ENCODE results near the gene CCDC183.
"Not testable (repeated sequence)": the region's sequence is repeated elsewhere in the genome, so short reads cannot be mapped to it uniquely, and the experiment has no call there.

CCDC183 gene

DNA sequence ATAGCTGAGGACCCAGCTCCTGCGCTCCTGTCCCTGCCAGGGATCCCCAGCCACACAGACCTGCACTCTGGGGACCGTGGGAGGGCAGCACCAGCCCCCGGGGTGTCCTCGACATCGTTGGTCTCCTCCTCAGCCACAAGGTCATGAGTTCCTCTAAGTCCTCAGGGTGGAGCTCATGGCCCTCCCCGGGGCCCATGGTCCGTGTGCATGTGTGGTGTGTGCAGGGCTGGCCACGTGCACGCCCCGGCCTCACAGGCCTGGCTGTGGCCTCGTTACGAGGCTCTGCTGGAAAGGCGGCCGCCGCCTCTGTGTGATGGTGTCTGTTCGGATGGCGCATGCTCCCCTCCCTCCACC lies 30.0 kb downstream of the CCDC183 start:
- DNase-seq = no peak

DNA sequence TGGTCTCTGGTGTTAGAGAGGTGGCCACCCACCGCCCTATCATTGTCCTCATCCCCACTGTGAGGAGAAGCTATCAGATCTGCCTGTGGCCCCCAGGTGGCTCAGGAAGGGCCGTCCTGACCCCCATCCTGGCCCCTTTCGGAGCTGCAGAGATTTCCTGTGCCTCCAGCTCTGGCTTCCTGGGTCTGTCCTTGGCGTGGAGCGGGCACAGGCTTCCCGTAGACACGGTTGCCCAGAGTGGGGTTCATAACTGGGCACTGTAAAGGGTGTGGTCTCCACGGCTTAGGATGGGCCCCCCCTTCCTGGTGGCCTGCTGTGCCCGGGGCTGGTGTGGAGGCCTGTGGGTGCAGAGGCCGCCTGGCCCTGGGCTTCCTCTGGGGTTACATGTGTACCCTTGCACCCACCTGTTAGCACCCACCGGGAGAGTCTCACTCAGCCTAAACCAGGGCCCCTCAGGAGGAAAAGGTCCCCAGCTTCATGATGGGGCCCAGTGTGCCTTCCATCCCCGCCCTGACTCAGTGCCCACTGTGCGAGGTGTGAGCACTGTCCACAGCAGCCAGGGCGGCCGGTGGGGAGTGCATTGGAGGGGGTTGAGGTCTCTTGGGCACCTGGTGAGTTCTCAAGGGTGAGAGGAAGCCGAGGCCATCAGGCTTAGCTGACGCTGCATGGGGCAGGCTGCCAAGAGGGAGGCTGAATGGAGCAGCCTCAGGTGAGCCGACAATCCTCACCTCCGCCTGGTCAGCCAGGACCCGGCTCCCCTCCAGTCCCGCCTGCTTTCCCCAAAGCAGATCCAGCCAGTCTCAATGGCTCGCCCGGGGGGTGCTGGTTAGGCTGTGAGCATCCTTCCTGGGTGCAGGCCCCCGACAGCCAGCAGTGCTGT lies 30.8 kb downstream of the CCDC183 start:
- DNase-seq = no peak

DNA sequence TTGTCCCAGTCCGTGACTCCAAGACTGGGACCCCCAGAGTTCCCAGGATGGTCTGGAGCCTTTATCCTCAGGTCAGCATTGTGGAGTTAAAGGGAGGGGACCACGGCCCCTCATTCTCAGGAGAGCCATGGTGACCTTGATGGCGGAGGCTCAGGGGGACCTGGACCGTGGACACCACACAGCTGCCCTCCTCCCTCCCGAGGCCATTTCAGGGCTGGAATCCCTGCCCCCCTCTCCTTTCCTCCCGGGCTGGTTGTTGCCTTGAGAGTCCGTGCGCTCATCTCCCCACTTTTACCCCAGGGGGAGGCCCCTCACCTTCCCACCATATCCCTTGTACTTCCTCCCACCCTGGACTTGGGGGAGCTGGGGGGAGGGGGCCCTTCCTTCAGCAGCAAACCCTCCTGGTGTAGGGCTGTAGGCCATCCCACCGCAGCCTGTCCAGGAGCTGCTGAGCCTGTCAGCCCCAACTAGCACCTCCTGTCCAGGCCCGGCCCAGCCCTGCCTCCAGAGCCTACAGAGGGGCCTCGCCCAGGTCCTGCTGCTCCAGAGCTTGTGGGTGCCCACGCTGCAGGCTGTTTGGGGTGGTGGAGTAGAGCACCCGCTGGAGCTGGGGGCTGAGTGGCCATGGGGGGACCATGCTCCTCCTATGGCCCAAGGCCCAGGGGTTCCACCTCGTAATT lies 31.8 kb downstream of the CCDC183 start:
- DNase-seq = no peak

DNA sequence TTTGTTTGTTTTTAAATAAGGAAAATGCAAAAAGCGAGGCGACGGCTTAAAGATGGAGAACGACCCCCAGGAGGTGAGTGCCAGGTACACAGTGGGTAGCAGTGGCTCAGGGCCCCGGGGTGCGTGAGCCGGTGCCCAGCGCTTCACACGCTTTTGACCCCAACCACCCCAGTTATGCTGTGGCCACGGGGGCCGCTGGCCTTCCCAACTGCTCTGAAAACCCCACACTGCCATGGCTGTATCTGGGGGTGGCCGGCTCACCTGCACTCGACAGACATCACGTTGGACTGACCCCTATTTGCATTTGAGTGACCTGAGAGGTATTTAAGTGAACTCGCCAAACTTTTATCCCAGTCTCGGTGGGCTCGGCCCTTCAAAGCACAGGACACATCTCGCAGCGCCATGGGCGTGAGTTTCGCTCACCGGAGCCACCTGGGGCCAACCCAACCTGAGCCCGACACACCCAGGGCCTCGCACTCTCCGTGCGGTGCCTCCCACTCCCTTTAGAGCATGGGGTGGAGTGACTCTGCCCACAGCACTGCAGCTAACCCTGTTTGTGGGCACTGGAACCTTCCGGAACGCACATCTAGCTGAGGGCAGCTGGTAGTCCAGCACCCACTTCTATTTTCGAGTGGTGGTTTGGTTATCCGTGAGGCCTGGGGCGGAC lies 32.5 kb downstream of the CCDC183 start:
- no peak for DNase-seq

DNA sequence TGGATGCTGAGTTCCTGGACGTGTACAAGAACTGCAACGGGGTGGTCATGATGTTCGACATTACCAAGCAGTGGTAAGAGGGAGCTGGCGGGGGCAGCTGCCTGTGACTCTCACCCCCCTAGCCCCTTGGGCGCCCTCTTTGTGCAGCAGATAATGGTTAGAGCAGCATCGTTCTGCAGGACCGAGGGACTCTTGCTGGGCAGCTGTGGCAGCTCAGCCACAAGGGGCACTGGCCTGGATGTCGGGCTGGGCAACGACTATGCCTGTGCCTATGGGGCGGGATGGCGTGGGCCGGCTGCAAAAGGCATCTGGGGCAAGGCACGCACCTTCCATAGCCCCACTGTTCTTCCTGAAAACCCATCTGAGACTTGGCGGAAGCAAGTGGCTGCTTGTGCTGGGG lies 33.3 kb downstream of the CCDC183 start:
- DNase-seq = no peak

DNA sequence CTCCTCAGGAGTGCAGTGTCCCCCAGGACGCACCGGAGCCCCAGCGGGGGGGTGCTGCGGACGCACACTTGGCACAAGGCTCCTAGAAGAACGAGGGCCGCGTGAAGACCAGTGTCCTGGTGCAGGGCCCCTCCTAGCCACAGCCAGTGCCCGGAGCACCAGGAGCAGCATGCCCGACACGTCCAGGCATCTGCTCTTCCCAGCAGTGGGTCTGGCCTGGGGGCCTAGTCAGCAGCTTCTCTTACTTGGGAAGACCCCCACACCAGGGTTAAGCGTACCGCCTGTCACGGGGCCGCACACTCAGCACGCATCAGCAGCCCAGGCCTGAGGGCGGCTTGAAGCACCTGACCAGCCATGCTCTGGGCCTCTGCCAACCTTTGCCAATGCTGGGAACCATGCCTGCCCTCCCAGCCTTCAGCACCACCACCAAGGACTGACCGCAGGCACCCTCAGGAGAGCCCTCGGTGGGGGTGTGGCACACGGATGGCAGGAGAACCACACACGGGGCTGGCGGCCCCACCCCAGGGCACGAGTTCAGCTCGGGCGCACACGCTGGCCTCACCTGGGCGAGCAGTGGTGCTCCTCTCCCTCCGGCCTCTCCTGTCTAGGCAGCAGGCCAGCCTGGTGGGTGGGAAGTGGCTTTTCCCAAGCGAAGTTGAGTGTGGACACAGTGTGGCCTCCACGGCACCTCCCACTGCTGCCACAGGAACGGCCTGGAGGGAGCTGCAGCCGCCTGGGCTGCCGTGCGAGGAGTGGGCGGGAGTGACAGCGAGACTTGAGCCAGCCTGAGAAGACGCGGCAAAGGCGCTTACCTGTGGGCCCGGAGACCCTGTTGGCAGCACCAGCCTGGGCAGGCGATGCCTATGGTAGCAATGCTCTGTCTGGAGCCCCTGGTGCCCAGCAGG lies 34.1 kb downstream of the CCDC183 start:
- no peak for DNase-seq

DNA sequence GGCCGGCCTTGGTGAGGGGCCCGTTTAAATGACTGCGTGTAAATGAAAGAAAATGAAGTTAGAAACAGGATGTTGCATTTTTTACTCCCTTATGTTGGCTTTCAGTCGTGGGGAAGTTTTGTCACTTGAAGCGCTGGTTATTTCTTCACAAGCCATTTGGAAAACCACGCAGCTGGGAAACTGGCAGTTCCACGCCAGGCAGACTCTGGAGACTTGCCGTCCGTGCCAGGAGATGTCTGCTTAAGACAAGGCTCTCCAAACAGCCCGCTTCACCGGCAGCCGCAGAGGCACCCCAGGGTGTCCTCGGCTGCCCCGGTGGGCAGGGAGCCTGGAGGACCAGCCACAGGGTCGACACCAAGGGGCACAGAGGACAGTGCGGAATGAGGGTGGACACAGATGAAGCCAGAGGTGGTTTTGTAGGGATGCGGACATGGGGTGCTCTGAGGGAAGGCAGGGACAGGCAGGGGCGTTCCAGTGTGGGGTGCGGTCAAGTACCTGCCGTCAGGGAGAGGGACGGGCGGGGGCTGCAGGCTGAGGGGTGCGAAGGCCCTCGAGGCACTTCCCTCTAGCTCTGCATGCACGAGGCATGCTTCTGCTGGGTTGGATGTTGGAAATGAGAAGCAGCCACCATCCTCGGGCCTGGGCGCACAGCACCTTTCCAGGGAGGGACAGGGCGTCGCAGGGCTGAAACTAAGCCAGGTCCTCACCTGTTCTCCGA lies 35.0 kb downstream of the CCDC183 start:
- DNase-seq = no peak

DNA sequence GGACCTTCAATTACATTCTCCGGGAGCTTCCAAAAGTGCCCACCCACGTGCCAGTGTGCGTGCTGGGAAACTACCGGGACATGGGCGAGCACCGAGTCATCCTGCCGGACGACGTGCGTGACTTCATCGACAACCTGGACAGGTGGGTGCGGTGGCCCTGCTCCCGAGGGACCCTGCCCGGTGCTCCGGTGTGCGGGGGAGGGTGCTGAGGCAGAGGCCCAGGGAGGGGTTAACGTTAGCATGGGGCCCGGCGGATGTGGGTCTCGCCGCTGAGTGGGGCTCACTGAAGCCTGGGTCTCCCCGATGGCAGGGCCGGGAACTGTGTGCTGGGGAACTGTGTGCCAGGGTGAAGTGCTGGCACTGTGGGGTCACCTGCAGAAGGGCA lies 35.6 kb downstream of the CCDC183 start:
- DNase-seq = no peak

DNA sequence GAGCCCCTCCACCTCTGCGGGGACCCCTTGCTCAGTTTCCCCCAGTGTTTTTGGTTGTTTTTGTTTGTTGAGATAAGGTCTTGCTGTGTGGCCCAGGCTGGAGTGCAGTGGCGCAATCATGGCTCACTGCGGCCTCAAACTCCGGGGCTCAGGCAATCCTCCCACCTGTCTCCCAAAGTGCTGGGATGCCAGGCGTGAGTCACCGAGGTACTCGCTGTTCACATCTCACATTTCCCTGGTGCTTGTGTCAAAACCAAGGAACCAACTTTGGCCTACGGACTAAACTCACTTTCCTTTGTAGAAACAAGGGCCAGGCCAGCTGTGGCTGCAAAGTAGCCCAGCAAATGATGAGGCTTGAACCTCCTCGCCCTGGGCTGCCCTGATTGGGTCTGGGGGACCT lies 36.4 kb downstream of the CCDC183 start:
- DNase-seq = no peak

DNA sequence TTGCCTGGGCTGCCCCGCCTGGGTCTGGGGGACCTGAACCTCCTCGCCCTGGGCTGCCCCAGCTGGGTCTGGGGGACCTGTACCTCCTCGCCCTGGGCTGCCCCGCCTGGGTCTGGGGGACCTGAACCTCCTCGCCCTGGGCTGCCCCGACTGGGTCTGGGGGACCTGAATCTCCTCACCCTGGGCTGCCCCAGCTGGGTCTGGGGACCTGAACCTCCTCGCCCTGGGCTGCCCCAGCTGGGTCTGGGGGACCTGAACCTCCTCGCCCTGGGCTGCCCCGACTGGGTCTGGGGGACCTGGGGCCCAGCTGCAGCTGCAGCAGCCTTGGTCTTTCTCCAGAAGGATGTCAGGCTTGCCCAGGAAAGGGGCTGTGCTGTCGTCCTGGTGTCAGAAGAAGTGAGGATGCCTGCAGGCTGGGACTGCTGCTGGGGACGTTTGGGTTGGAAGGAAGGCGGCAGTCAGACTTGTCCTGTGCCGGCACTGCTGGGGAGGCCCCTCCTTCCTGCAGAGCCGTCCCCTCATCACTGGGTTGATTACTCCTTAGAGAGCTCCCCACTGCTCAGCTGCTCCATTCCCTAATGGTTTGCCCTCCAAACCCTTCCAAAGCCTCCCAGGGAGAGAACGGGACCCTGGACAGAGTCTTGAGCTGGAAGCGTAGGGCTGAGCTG lies 37.4 kb downstream of the CCDC183 start:
- not testable (repeated sequence) for DNase-seq

DNA sequence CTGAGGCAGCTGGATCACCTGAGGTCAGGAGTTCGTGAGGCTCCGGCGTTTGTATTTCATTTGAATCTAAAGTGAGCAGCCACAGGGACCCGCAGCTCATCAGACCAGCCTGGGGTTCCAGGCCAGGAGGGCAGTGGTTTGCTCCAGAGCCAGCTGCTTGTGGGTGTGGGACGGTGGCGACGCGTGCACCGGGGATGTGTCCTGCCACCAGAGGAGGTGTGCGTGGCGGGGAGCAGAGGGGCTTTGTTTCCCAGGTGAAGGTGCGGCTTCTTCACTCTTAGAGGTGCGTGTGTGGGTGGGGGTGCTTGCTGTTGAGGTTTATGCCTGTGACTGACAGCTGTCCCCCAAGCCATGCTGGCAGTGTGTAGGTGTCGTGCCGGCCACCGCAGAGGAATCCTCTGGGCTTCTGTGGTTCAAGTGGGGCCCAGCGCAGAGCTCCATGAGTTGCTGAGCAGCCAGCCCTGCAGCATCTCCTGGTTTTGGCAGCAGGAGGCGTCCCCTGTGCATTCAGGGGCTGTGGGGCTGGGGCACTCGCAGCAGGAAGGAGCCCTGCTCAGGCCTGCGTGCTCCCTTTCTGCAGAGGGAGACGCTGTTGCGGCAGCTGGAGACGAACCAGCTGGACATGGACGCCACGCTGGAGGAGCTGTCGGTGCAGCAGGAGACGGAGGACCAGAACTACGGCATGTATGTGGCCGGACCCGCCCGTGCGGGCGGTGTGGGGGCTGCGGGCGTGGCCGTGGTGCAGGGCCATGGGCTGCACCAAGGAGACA lies 39.2 kb downstream of the CCDC183 start:
- DNase-seq = no peak

DNA sequence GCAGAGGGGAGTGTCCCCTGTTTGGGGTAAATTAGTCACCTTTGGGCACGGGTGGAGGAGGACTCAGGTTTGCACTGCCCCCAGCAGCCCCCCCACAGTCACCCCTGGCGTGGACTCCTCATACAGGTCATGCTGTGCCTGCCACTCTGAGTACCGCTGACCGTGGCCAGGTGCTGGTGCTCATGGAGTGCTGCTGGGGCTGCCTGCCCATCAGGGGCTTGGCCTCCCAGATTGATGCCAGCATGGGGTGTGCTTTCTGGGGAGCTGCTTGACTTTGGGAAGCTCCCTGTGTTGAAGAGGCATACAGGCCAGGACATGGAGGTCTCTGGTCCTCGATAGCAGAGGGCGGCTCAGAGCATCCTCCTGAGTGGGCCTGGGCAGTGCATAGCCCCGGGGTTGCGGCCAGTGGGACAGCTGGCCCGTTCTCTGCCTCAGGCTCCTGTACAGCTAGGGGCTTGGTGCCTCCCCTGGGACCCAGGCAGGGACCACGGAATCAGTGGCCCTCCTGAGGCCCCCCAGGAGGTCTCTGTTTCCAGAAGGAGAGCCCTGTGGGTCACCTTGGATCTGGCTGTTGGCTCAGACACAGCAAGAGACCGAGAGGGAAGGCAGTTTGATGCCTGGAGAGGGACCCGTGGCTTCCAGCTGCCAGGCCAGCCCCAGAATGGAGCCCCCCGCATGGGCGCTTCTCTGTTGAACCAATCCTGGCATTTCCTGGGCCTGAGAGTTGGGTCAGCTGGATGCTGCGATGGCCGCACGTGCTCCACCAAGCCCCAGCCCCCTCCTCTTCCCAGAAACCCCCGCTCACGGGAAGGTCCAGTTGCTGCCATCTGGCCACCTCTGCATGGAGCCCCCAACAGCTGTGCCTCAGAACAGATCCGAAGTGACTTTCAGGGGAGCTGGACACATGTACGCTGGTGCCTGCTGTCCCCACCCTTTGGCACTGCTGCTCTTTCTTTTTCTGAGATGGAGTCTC lies 40.1 kb downstream of the CCDC183 start:
- no peak for DNase-seq

DNA sequence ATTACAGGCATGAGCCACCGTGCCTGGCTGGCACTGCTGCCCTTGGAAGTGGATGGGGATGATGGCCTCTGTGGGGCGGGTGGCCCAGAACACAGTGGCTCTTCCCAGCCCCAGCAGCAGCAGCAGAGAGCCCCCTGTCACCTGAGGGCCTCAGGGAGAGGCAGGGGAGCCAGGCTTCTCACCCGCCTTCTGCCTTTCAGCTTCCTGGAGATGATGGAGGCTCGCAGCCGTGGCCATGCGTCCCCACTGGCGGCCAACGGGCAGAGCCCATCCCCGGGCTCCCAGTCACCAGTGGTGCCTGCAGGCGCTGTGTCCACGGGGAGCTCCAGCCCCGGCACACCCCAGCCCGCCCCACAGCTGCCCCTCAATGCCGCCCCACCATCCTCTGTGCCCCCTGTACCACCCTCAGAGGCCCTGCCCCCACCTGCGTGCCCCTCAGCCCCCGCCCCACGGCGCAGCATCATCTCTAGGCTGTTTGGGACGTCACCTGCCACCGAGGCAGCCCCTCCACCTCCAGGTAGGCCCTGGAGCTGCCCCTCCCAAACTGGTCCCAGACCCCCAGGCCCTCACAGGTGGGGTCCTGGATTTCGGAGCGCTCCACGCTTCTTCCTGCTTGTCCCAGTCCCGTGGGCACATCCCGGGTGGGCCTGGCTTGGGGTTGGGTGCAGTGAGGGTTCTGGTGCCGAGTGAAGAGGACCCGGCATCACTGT lies 41.2 kb downstream of the CCDC183 start:
- no peak for DNase-seq

DNA sequence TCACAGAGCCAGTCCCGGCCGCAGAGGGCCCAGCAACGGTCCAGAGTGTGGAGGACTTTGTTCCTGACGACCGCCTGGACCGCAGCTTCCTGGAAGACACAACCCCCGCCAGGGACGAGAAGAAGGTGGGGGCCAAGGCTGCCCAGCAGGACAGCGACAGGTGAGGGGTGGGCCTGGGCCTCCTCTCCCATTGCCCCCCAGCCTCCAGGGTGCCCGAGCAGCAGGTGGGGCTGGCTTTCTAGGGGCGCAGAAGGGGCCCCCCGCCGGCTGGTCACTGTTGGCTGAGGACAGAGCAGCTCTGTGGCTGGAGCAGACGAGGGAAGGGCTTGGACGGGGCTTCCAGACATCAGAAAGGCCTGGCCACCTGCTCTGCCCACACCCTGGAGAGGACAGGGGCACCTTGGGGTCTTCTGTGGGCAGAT lies 41.7 kb downstream of the CCDC183 start:
- DNase-seq = not testable (repeated sequence)

DNA sequence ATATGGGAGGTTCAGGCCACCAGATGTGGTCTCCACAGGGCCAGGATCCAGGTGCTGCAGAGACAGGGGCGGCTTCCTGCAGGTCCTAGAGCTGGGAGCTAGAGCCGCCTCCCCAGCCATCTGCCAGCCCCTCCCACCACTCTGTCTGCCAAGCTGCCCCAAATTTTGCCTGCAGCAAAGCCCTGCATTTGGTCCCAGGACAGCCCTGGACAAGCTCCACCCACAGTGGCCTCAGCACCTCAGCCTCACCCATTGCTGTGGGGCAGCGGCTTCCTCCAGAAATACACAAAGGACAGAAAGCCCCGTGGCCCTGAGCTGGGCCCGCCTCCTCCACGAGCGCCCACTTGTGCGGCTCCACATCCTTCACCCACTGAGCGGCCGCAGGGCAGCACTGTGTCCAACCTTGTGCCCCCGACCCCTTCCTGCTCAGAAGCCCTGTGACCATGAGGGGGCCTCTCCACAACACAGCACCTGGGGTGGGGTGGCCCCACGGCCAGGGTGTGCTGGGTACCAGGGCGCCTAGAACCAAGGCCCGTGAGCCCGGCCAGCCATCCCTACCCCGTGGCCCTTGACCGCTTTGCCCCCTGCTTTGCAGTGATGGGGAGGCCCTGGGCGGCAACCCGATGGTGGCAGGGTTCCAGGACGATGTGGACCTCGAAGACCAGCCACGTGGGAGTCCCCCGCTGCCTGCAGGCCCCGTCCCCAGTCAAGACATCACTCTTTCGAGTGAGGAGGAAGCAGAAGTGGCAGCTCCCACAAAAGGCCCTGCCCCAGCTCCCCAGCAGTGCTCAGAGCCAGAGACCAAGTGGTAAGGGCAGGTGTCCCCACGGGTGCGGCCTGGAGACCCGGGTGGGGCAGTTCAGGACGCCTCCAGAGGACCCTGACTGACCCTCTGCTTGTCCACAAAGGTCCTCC lies 42.4 kb downstream of the CCDC183 start:
- no peak for DNase-seq

DNA sequence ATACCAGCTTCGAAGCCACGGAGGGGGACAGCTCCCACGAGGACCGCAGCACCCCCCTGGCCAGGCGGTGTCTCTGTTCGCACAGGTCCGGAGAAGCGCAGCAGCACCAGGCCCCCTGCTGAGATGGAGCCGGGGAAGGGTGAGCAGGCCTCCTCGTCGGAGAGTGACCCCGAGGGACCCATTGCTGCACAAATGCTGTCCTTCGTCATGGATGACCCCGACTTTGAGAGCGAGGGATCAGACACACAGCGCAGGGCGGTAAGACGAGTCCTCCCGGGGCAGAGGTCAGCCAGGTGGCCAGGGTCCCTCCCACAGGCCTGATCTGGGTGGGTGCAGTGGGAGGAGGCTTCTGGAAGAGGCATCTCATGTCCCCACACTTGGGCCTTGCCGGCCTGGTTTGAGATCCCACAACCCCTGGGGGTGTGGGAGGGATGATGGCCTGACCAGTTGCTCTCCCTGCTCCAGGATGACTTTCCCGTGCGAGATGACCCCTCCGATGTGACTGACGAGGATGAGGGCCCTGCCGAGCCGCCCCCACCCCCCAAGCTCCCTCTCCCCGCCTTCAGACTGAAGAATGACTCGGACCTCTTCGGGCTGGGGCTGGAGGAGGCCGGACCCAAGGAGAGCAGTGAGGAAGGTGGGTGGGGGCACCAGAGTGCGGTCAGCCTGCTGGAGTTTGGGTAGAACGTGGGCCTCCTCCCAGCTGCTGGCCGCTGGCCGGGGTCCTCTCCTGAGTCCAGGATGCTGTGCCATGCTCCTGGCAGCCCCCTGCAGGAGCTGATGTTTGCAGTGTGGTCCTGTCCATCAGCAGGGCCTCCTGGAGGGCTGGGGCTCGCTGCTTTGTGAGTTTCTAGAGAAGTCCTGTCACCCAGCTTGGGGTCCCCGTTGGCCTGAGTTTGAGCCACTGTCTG lies 43.3 kb downstream of the CCDC183 start:
- DNase-seq = no peak
